ENCODE data around the gene DSTN. TPM values are rescaled to one million over a fixed set of nuclear protein-coding genes. Genes with fewer than 3 reads are reported as not detected.

The DSTN gene
- total RNA-seq, 1 experiment from 2014 or later = 412 TPM

- no peak overlapping the region for H3K4me3 ChIP-seq (ENCODE audit: low read depth in 2 of 2, low read length in 2 of 2)
- no peaks in the 10 kb centered on the region; the same call in none of the 2 replicates for H3K36me3 ChIP-seq (ENCODE audit: control insufficient read depth, insufficient read depth, low read length)
- no TSS peak for BruUV-seq (replicated peaks)
- H3K9me3 ChIP-seq (ENCODE audit: control insufficient read depth, insufficient read depth, low read depth, low read length) = no peaks in the 10 kb centered on the region
- no peaks in the 10 kb centered on the region for H3K4me1 ChIP-seq (ENCODE audit: control insufficient read depth, insufficient read depth, low read length)
- ChIA-PET POLR2A (no interaction called here), CTCF (no interaction called here)
- TF ChIP-seq, protein P1, sequence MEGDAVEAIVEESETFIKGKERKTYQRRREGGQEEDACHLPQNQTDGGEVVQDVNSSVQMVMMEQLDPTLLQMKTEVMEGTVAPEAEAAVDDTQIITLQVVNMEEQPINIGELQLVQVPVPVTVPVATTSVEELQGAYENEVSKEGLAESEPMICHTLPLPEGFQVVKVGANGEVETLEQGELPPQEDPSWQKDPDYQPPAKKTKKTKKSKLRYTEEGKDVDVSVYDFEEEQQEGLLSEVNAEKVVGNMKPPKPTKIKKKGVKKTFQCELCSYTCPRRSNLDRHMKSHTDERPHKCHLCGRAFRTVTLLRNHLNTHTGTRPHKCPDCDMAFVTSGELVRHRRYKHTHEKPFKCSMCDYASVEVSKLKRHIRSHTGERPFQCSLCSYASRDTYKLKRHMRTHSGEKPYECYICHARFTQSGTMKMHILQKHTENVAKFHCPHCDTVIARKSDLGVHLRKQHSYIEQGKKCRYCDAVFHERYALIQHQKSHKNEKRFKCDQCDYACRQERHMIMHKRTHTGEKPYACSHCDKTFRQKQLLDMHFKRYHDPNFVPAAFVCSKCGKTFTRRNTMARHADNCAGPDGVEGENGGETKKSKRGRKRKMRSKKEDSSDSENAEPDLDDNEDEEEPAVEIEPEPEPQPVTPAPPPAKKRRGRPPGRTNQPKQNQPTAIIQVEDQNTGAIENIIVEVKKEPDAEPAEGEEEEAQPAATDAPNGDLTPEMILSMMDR (IDR thresholded peaks at IDR 0.05) = no peak
- TF ChIP-seq POLR2AphosphoS5 (IDR thresholded peaks at IDR 0.05; ENCODE audit: low read depth, low read length) (no peak), REST (IDR thresholded peaks at IDR 0.05; ENCODE audit: insufficient read depth in 1 of 2, low read depth in 2 of 2, low read length in 1 of 2) (no peak), TCF7L2 (IDR thresholded peaks at IDR 0.05; ENCODE audit: low read depth, low read length) (no peak), SIN3A (IDR thresholded peaks at IDR 0.05; ENCODE audit: borderline replicate concordance, insufficient read depth, low read depth, low read length) (no peak)
- ATAC-seq = no peak
- no peak overlapping the region for H3K27ac ChIP-seq (ENCODE audit: low read length)
- intact Hi-C loops (cut with micrococcal nuclease; ENCODE audit: unreplicated experiment) = no loop called here
- in situ Hi-C loops (cut with HindIII; ENCODE audit: low pct_unique_long_range_greater_than_20kb, low sequenced_read_pairs) = no loop called here
- no peak for DNase-seq (ENCODE audit: low read depth, low spot score)
- no peaks in the 10 kb centered on the region for H3K27me3 ChIP-seq (ENCODE audit: control insufficient read depth, insufficient read depth, low read length)
Measured at GRCh38 chr20:17629678-17630089, 59.8 kb downstream of the DSTN start.

DNA sequence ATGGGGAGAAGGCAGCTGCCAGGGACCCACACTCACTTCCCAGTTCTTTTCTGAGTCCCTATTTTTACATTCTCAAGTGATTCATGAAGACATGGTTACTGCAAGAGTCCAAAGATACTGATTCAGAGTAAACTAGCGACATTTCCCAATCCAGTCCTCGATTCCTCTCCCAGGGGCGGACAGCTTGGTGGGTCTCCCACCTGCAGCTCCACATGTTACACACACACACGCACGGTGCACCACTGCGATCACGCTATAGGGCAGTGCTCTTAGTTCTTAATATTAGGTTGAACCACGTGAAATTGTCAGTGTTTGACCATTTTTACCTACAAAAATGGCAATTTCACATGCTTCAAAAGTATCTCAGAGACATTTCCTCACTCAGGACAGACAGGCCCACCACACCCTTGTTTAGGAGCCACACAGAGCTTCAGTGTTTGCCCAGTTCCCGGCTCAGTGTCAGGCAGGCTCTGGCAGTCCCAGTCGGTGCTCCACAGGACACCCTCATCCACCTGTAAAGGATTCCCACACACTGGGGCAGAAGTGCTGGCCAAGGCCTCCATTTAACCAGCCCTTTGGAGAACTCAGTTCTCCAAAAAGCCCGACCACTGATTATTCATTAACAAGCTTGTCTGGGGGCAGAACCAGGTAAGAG, 60.4 kb downstream of the DSTN start:
- Histone ChIP-seq H3K4me1 (ENCODE audit: control insufficient read depth, insufficient read depth, low read length) (no peaks in the 10 kb centered on the region), H3K9me3 (ENCODE audit: control insufficient read depth, insufficient read depth, low read depth, low read length) (no peaks in the 10 kb centered on the region), H3K36me3 (ENCODE audit: control insufficient read depth, insufficient read depth, low read length) (no peaks in the 10 kb centered on the region; the same call in none of the 2 replicates), H3K4me3 (ENCODE audit: low read depth in 2 of 2, low read length in 2 of 2) (no peak overlapping the region), H3K27me3 (ENCODE audit: control insufficient read depth, insufficient read depth, low read length) (no peaks in the 10 kb centered on the region), H3K27ac (ENCODE audit: low read length) (no peak overlapping the region)
- intact Hi-C loops (cut with micrococcal nuclease; ENCODE audit: unreplicated experiment) = no loop called here
- TF ChIP-seq SIN3A (IDR thresholded peaks at IDR 0.05; ENCODE audit: borderline replicate concordance, insufficient read depth, low read depth, low read length) = no peak
- no peak for TF ChIP-seq POLR2AphosphoS5 (IDR thresholded peaks at IDR 0.05; ENCODE audit: low read depth, low read length)
- TF ChIP-seq, protein P1 (IDR thresholded peaks at IDR 0.05) = no peak
- TF ChIP-seq TCF7L2 (IDR thresholded peaks at IDR 0.05; ENCODE audit: low read depth, low read length) = no peak
- TF ChIP-seq REST (IDR thresholded peaks at IDR 0.05; ENCODE audit: insufficient read depth in 1 of 2, low read depth in 2 of 2, low read length in 1 of 2) = no peak
- in situ Hi-C loops (cut with HindIII; ENCODE audit: low pct_unique_long_range_greater_than_20kb, low sequenced_read_pairs) = no loop called here
- ATAC-seq (no peak), DNase-seq (ENCODE audit: low read depth, low spot score) (no peak)
- BruUV-seq (replicated peaks) = TSS peak; percentile 23
- ChIA-PET CTCF (no interaction called here), POLR2A (no interaction called here)

All from Panc1 (cell line).